HG03175 (cell line): ENCODE data around the gene CT45A8.
"Not testable (repeated sequence)": the region's sequence is repeated elsewhere in the genome, so short reads cannot be mapped to it uniquely, and the experiment has no call there.

Experiments used
- ATAC-seq: cut with Tn5 transposase; IDR thresholded peaks from one replicate; pipeline ENCODE4 v1.9.1; 2021; ENCODE audit warnings: mild to moderate bottlenecking, moderate library complexity; ENCODE audit not compliant: unreplicated experiment

The CT45A8 gene, protein sequence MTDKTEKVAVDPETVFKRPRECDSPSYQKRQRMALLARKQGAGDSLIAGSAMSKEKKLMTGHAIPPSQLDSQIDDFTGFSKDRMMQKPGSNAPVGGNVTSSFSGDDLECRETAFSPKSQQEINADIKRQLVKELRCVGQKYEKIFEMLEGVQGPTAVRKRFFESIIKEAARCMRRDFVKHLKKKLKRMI

DNA sequence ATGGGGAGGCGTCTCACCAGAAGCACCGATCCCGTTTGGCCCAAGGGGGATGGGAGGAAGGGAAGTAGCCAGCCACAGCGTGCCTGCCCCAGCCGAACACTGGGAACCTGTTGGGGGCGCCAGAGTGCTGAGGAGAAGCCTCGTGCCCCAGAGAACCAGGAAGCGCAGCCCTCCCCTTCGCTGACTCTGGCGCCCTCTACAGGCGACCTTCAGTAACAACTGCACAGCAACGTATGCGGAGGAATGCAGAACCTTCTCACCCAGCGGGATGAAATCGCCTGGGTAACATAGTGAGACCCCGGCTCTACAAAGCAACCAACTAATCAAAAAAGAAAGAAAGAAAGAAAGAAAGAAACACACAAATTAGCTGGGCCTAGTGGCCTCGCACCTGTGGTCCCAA lies at the start of gene CT45A8:
Gene CT45A8, minus strand, starts transcription at position 101 of the 400 bp plus-strand sequence. CDS start 3,755 bp downstream, outside the sequence.
- ATAC-seq: not testable (repeated sequence)

DNA sequence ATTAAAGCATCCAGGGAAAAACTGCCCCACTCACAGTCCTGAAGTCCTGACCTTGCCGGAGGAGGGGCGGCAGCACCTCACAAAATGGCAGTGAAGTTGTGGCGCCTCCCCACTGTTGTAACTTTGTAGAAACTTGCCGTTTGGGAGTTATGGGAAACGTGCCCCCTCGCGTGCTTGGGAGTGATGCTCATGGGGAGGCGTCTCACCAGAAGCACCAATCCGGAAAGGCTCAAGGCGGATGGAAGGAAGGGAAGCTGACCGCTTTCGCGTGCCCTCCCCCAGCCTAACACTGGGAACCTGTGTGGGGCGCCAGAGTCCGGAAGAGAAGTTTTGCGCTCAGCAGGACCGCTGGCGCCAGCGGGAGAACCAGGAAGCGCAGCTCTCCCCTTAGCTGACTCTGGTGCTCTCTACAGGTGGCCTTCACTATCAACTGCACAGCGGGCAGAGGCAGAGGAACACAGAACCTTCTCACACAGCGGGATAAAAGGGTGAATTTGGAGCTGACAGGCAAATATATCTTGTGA lies 39.0 kb upstream of the CT45A8 start, which contains the start of the genes CT45A10 and SAGE1:
Gene CT45A10, minus strand, starts transcription at position 151 of the 524 bp plus-strand sequence. CDS start 8,100 bp downstream, outside the sequence.
Gene SAGE1, plus strand, starts transcription at position 423 of the 524 bp plus-strand sequence. CDS start 2,527 bp downstream, outside the sequence.
- no peak for ATAC-seq

DNA sequence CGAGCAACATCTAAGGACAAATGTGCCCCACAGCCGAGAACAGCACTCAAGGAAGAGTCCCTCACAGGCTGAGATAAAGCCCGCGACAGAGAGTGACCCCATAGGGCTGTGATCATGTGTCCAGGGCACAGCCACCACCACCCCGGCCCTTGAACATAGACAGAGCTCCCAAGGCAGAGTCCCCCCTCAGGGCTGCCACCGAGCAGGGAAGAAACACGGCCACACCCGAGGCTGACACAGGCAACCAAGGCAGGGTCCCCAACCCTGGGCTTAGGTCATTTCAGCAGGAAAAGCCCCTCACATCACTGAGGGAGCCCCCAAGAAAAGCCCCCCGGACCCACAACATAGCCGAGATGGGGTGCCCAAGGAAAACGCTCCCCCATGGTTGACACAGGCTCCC lies 38.4 kb upstream of the CT45A8 start:
- no peak for ATAC-seq

DNA sequence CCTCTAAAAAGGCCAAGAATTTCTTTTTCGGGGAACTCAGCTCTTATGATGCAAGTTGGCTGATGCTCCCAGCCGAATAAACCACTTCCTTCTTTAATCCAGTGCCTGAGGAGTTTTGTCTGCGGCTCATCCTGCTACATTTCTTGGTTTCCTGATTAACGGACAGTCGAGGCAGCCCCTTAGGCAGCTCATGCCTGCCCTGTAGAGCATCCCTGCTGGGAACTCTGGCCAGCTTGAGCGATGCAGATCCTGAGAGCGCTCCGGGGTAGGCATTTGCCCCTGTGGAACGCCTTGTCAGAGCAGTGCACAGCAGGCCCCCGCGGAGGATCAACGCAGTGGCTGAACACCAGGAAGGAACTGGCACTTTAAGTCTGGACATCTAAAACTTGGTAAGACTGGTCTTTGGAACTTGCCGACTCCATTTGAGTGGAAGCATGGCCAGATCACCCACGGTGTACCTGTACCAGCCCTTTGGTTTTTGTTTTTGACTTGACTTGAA lies 35.8 kb upstream of the CT45A8 start:
- ATAC-seq: no peak

DNA sequence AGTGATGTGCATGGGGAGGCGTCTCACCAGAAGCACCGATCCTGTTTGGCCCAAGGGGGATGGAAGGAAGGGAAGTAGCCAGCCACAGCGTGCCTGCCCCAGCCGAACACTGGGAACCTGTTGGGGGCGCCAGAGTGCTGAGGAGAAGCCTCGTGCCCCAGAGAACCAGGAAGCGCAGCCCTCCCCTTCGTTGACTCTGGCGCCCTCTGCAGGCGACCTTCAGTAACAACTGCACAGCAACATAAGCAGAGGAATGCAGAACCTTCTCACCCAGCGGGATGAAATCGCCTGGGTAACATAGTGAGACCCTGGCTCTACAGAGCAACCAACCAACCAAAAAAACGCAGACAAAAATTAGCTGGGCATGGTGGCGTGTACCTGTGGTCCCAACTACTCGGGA lies 34.6 kb upstream of the CT45A8 start:
- not testable (repeated sequence) for ATAC-seq

DNA sequence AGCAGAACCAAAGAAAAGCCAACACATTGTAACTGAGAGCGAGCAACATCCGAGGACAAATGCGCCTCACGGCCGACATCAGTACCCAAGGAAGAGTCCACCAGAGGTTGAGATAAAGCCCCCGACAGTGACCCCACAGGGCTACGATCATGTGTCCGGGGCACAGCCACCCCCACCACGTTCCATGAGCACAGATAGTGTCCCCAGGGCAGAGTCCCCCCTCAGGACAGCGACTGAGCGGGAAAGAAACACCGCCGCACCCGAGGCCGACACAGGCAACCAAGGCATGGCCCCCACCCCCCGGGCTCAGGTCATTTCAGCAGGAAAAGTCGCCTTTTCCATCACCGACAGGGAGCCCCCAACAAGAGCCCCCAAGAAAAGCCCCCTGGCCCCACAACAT lies 33.9 kb upstream of the CT45A8 start:
- not testable (repeated sequence) for ATAC-seq

DNA sequence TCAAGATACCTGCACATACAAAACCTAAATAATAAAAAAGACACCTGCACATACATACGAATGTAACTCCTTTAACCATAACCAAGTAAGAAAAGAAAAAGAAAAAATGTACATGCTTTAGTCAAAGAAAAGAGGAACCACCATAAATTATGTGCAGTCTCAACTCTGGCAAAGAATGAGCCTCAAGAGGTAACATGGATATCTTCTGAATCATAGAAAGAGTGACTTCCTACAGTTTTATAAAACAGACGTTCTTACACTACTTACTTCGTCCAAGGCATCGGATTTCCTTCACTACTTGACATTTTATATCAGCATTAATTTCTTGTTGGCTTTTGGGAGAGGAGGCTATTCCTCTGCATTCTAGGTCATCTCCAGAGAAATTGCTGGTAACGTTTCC lies 28.4 kb upstream of the CT45A8 start:
- not testable (repeated sequence) for ATAC-seq

DNA sequence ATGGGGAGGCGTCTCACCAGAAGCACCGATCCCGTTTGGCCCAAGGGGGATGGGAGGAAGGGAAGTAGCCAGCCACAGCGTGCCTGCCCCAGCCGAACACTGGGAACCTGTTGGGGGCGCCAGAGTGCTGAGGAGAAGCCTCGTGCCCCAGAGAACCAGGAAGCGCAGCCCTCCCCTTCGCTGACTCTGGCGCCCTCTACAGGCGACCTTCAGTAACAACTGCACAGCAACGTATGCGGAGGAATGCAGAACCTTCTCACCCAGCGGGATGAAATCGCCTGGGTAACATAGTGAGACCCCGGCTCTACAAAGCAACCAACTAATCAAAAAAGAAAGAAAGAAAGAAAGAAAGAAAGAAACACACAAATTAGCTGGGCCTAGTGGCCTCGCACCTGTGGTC lies 17.4 kb upstream of the CT45A8 start, which contains the start of gene CT45A9:
Gene CT45A9, minus strand, starts transcription at position 101 of the 400 bp plus-strand sequence. CDS start 3,751 bp downstream, outside the sequence.
- not testable (repeated sequence) for ATAC-seq

DNA sequence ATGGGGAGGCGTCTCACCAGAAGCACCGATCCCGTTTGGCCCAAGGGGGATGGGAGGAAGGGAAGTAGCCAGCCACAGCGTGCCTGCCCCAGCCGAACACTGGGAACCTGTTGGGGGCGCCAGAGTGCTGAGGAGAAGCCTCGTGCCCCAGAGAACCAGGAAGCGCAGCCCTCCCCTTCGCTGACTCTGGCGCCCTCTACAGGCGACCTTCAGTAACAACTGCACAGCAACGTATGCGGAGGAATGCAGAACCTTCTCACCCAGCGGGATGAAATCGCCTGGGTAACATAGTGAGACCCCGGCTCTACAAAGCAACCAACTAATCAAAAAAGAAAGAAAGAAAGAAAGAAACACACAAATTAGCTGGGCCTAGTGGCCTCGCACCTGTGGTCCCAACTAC lies 17.2 kb downstream of the CT45A8 start, which contains the start of gene CT45A7:
Gene CT45A7, minus strand, starts transcription at position 101 of the 400 bp plus-strand sequence. CDS start 3,747 bp downstream, outside the sequence.
- ATAC-seq: not testable (repeated sequence)

DNA sequence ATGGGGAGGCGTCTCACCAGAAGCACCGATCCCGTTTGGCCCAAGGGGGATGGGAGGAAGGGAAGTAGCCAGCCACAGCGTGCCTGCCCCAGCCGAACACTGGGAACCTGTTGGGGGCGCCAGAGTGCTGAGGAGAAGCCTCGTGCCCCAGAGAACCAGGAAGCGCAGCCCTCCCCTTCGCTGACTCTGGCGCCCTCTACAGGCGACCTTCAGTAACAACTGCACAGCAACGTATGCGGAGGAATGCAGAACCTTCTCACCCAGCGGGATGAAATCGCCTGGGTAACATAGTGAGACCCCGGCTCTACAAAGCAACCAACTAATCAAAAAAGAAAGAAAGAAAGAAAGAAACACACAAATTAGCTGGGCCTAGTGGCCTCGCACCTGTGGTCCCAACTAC lies 34.4 kb downstream of the CT45A8 start, which contains the start of gene CT45A2:
Gene CT45A2, minus strand, starts transcription at position 101 of the 400 bp plus-strand sequence. CDS start 3,747 bp downstream, outside the sequence.
- not testable (repeated sequence) for ATAC-seq

DNA sequence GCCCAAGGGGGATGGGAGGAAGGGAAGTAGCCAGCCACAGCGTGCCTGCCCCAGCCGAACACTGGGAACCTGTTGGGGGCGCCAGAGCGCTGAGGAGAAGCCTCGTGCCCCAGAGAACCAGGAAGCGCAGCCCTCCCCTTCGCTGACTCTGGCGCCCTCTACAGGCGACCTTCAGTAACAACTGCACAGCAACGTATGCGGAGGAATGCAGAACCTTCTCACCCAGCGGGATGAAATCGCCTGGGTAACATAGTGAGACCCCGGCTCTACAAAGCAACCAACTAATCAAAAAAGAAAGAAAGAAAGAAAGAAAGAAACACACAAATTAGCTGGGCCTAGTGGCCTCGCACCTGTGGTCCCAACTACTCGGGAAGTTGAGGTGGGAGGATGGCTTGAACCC lies 51.7 kb downstream of the CT45A8 start, which contains the start of gene CT45A6:
Gene CT45A6, minus strand, starts transcription at position 101 of the 400 bp plus-strand sequence. CDS start 3,794 bp downstream, outside the sequence.
- ATAC-seq: not testable (repeated sequence)
